Spleen (tissue), 11 donors: Measurements from ENCODE around the gene ATOH8. TPM values are rescaled to one million over a fixed set of nuclear protein-coding genes. Genes with fewer than 3 reads are reported as not detected.

Source experiments
- DNase-seq: peaks from one replicate; pipeline ENCODE4 v3.0.0-alpha.2; 2020
- H3K27ac ChIP-seq, 8 donors: fragments of 200-600 bp; sonication (generic) in 7 of 8; 1 replicate in 4 of 8; 2 replicates in 4 of 8; pipeline versions ENCODE4 v1.5.0 to v1.8.0; 2016 to 2021; ENCODE audit warnings: inconsistent platforms in 4 of 8, mild to moderate bottlenecking in 4 of 8, moderate library complexity in 1 of 8
- H3K27me3 ChIP-seq, 7 donors: fragments of 200-600 bp; sonication (generic) in 6 of 7; replicated peaks in 1 of 7; 1 replicate in 4 of 7; 2 replicates in 3 of 7; pipeline versions ENCODE4 v1.5.0 to v1.8.0; 2016 to 2021; ENCODE audit warnings: inconsistent platforms in 3 of 7, mild to moderate bottlenecking in 1 of 7
- H3K36me3 ChIP-seq, 6 donors: fragments of 200-600 bp; sonication (generic) in 5 of 6; 1 replicate in 4 of 6; 2 replicates in 2 of 6; pipeline versions ENCODE4 v1.5.0 to v1.8.0; 2016 to 2021; ENCODE audit warnings: inconsistent platforms in 2 of 6
- H3K4me1 ChIP-seq, 6 donors: fragments of 200-600 bp; sonication (generic) in 5 of 6; 1 replicate in 3 of 6; 2 replicates in 3 of 6; pipeline versions ENCODE4 v1.5.0 to v1.8.0; 2016 to 2021; ENCODE audit warnings: inconsistent platforms in 3 of 6
- H3K4me3 ChIP-seq, 8 donors: fragments of 200-600 bp; sonication (generic) in 7 of 8; 1 replicate in 4 of 8; 2 replicates in 4 of 8; pipeline versions ENCODE4 v1.5.0 to v1.8.0; 2016 to 2021; ENCODE audit warnings: inconsistent platforms in 4 of 8, mild to moderate bottlenecking in 4 of 8, moderate library complexity in 2 of 8
- H3K9me3 ChIP-seq, 8 donors: fragments of 200-600 bp; sonication (generic) in 7 of 8; 1 replicate in 4 of 8; 2 replicates in 4 of 8; pipeline versions ENCODE4 v1.5.0 to v1.8.0; 2016 to 2021; ENCODE audit warnings: inconsistent platforms in 4 of 8
- POLR2A ChIP-seq, 3 donors: fragments of 450-650 bp; IDR thresholded peaks; one replicate each; pipeline ENCODE4 v1.5.1; 2017; ENCODE audit warnings: antibody characterized with exemption in 3 of 3, mild to moderate bottlenecking in 1 of 3
- POLR2AphosphoS5 ChIP-seq, 3 donors: sonication (generic); formaldehyde crosslinking; IDR thresholded peaks; one replicate each; pipeline ENCODE4 v1.5.1; 2017; ENCODE audit warnings: antibody characterized with exemption in 3 of 3
- WGBS, 5 donors: extraction: QIAGEN DNeasy Blood & Tissue Kit in 3 of 5; methylation state at CpG; one replicate each; pipeline versions ENCODE4 v1.1.5 to v1.1.7; 2013 to 2018; 5-methylcytosine and 5-hydroxymethylcytosine counted together
- intact Hi-C: fragments of 100-400 bp; cut with DNase I; formaldehyde crosslinking; loops from one replicate; pipeline ENCODE4 v1.15.0; 2023; ENCODE audit warnings: low total_unique reads
- polyA plus RNA-seq, 3 donors: library from polyadenylated mRNA; stranded (reverse); fragments of 200-250 nt; gene quantifications; one replicate each; pipeline ENCODE4 v1.2.1, GENCODE V29; 2013
- total RNA-seq, 7 donors: library from RNA; depleted of rRNA in 3 of 7; stranded (reverse); fragments of >200 nt in 3 of 7; fragmentation: NEBNext Ultra II Directional in 4 of 7; extraction: Animal tissue kit (Norgen Biotek cat#: 25700) in 4 of 7; gene quantifications; one replicate each; pipeline versions ENCODE4 v1.1.0 to v1.2.1, GENCODE V29; 2016 to 2021
- TF ChIP-seq, protein P1 (sequence below), 11 experiments: fragments of 200-600 bp in 7 of 11; fragments of 450-650 bp in 4 of 11; sonication (generic) in 4 of 11; IDR thresholded peaks in 8 of 11; conservative IDR thresholded peaks in 3 of 11; 1 replicate in 7 of 11; 2 replicates in 4 of 11; pipeline versions ENCODE4 v1.4.0 to v1.8.0; 2016 to 2021; ENCODE audit warnings: antibody characterized with exemption in 11 of 11, inconsistent platforms in 4 of 11, mild to moderate bottlenecking in 1 of 11
- donor health status: healthy with polysubstance abuse.
- donor health status: DM: no; HTN: no; CAD: no; lungs with moderate emphysema.
- donor health status: DM: no; HTN: no; CAD: no.
- donor health status: Bipolar disorder and iron deficiency.
- donor health status: healthy.
- donor health status: DM: no; HTN: no; CAD: no.
- donor health status: DM: yes; HTN: yes; CAD: no.

ATOH8 gene
- total and polyA plus RNA-seq, 10 donors, result 6.4 to 53.0 (median 17.4) TPM

DNA sequence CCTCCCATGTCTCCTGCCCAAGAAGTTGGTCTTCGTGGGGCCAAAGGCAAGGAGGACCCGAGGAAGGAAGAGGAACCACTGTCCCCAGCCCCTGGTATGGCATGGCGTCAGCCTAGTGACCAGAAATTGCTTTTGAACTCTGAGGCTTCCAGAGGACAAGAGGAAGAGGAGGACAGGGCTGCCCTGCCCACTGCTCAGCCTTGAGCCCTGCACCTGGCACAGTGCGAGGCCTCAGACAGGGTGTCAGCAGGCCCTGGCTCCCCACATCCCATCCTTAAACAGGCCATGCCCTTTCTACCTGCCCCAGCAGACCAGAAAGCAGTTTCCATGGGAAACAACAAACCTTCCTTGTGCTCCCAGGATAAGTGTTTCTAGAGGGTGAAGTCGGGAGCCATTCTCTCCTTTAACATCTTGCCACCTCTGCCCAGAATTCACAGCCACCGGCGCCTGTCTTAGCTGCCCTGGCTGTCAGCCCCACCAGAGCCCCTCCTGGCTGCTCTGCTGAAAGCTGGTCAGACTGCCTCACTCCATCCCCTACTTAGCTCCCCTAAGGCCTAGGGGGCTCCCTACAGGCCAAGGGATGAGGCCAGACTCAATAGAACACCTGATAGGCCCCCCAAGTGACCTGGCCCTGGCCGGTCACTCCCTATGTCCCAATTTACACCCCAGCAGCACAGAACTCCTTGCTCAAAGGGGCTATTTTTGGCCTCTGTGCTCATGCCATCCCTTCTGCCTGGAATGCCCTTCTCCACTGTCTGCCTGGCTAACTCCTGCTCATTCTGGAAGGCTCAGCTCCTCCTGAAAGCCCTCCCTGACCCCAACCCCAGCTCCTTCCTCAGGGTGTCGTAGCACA lies 20.6 kb downstream of the ATOH8 start:
- H3K36me3 ChIP-seq, result no peaks in the 10 kb centered on the region
- H3K27ac ChIP-seq, result peak overlapping the region in 6 of 8 donors; percentile 22 to 85 (median 75)
- TF ChIP-seq POLR2AphosphoS5 (IDR thresholded peaks at IDR 0.05), result peak in 2 of 3 donors; percentile 28 to 62
- TF ChIP-seq POLR2A (IDR thresholded peaks at IDR 0.05), result no peak
- DNase-seq, result no peak
- H3K27me3 ChIP-seq, result peaks cover 0 to 44% (median 0%) of the 10 kb centered on the region in 7 donors
- whole genome bisulfite sequencing, 5 donors, result 67 to 87% (median 72%) methylated on average over 5 to 9 of the region's 9 CpGs
- intact Hi-C loops, result no loop called here
- peaks cover 23 to 97% (median 69%) of the 10 kb centered on the region in 6 donors for H3K4me1 ChIP-seq
- no peak overlapping the region for H3K4me3 ChIP-seq
- no peaks in the 10 kb centered on the region for H3K9me3 ChIP-seq

DNA sequence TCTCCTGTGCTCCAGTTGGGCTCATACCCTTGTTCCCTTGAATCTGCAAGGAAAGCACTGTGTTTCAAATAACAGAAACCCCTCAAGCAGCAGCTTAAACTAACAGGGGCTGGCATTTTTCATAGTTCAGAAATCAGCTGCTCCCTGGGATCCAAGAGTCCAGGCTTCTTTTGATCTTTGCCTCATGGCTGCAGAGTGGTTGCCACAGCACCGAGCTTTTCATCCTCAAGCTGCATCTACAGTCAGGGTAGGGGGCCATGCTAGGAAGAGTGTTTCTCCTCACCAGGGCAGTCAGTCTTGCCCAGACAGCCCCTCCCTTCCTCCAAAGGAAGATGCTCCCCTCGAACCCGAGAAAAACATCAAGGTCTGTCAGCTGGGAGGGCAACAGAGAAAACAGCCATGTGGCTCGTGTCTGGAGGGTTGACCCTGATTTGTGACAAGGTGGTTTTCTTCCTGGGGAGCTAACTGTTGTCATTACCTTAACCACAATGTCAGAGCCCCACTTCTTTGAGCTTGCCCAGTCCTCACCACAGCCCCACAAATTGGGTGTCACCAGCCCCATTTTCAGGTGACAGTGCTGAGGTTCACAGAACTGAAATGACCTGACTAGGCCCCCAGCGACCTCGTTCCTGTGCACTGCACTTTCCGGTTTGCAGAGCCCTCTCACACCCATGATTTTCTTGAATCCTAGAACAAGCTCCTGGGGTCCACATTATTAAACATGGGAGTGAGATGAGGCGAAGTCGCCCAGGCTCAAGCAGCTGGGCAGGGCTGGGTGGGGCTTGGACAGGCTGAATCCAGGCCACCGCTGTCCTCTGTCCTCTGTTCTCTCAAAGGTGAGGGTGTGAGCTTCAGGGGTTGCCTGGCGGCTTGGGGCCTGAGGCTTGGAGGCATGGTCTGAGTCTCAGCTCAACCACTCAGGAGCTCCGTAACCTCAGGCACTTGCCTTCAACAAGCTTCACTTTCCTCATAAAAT lies 21.9 kb downstream of the ATOH8 start:
- peaks cover 0 to 31% (median 0%) of the 10 kb centered on the region in 7 donors for H3K27me3 ChIP-seq
- peak overlapping the region in 1 of 8 donors; percentile 0 for H3K27ac ChIP-seq
- WGBS, 5 donors, result 87 to 89% (median 89%) methylated on average over 11 to 12 of the region's 12 CpGs
- H3K9me3 ChIP-seq, result no peaks in the 10 kb centered on the region
- no peak for TF ChIP-seq POLR2AphosphoS5 (IDR thresholded peaks at IDR 0.05)
- TF ChIP-seq, protein P1, sequence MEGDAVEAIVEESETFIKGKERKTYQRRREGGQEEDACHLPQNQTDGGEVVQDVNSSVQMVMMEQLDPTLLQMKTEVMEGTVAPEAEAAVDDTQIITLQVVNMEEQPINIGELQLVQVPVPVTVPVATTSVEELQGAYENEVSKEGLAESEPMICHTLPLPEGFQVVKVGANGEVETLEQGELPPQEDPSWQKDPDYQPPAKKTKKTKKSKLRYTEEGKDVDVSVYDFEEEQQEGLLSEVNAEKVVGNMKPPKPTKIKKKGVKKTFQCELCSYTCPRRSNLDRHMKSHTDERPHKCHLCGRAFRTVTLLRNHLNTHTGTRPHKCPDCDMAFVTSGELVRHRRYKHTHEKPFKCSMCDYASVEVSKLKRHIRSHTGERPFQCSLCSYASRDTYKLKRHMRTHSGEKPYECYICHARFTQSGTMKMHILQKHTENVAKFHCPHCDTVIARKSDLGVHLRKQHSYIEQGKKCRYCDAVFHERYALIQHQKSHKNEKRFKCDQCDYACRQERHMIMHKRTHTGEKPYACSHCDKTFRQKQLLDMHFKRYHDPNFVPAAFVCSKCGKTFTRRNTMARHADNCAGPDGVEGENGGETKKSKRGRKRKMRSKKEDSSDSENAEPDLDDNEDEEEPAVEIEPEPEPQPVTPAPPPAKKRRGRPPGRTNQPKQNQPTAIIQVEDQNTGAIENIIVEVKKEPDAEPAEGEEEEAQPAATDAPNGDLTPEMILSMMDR (IDR thresholded peaks at IDR 0.05 in 8 of 11, conservative IDR thresholded peaks at IDR 0.05 in 3 of 11), result no peak
- TF ChIP-seq POLR2A (IDR thresholded peaks at IDR 0.05), result no peak
- no peaks in the 10 kb centered on the region for H3K36me3 ChIP-seq
- no peak for DNase-seq
- intact Hi-C loops, result no loop called here
- H3K4me1 ChIP-seq, result peaks cover 22 to 97% (median 66%) of the 10 kb centered on the region in 6 donors
- no peak overlapping the region for H3K4me3 ChIP-seq

DNA sequence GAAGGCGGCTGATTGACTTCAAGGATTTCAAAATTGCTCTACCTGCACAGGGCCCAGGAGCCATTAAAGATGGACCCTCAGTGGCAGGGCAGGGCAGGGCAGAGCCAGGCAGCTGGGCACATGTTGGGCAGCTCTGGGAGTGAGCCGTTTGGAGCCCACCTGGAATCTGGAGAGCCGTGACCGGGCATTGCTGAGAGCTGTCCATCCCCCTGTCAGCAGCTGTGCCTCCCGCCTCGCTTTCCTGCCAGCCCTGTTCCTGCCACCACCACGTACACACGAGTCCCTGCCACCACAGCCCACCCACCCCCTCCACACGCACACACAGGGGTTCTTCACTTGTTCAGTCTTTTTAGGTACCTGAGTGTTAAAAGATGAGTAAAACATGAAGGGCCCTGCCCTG lies 22.9 kb downstream of the ATOH8 start:
- H3K27ac ChIP-seq, result peak overlapping the region in 2 of 8 donors; percentile 7 to 23
- peaks cover 15 to 90% (median 58%) of the 10 kb centered on the region in 6 donors for H3K4me1 ChIP-seq
- no peak for TF ChIP-seq POLR2A (IDR thresholded peaks at IDR 0.05)
- no peak for TF ChIP-seq POLR2AphosphoS5 (IDR thresholded peaks at IDR 0.05)
- TF ChIP-seq, protein P1 (IDR thresholded peaks at IDR 0.05 in 8 of 11, conservative IDR thresholded peaks at IDR 0.05 in 3 of 11), result no peak
- H3K36me3 ChIP-seq, result no peaks in the 10 kb centered on the region
- peaks cover 0 to 21% (median 0%) of the 10 kb centered on the region in 7 donors for H3K27me3 ChIP-seq
- H3K4me3 ChIP-seq, result no peak overlapping the region
- intact Hi-C loops, result no loop called here
- peak; percentile 42 for DNase-seq
- whole genome bisulfite sequencing, 5 donors, result 71 to 79% (median 76%) methylated on average over 9 of the region's 9 CpGs
- H3K9me3 ChIP-seq, result no peaks in the 10 kb centered on the region

DNA sequence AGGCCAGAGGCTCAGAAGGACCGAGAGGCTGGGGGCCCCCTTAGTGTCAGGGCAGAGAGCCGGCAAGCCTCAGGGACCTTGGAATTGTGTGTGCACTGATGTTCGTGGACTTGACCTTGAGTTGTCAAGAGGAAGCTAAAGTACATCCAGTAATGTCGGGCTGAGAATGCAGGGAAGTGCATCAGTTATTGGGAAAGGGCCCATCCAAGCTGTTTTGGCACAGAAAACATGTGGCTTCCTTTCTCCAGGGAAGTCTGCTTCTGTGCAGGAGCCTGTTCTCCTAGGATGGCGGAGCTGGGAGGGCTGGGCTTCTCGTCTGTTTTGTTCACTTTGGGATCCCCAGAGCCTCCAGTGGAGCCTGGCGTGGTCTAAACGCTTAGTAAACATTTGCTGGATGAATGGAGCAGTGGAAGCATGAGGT lies 23.7 kb downstream of the ATOH8 start:
- H3K36me3 ChIP-seq, result no peaks in the 10 kb centered on the region
- H3K4me1 ChIP-seq, result peaks cover 9 to 82% (median 51%) of the 10 kb centered on the region in 6 donors
- no peaks in the 10 kb centered on the region for H3K9me3 ChIP-seq
- H3K4me3 ChIP-seq, result no peak overlapping the region
- intact Hi-C loops, result no loop called here
- WGBS, 5 donors, result 47 to 73% (median 60%) methylated on average over 8 of the region's 8 CpGs
- H3K27me3 ChIP-seq, result peaks cover 0 to 13% (median 0%) of the 10 kb centered on the region in 7 donors
- peak overlapping the region in 2 of 8 donors; percentile 7 to 23 for H3K27ac ChIP-seq
- peak; percentile 59 for DNase-seq
- TF ChIP-seq, protein P1 (IDR thresholded peaks at IDR 0.05 in 8 of 11, conservative IDR thresholded peaks at IDR 0.05 in 3 of 11), result no peak
- TF ChIP-seq POLR2A (IDR thresholded peaks at IDR 0.05), result no peak
- TF ChIP-seq POLR2AphosphoS5 (IDR thresholded peaks at IDR 0.05), result peak in 2 of 3 donors; percentile 28 to 54
